Smooth muscle cell (in vitro differentiated cells): ENCODE data around the gene ZFAND2A. TPM values are rescaled to one million over a fixed set of nuclear protein-coding genes. Genes with fewer than 3 reads are reported as not detected.
"Not testable (repeated sequence)": the region's sequence is repeated elsewhere in the genome, so short reads cannot be mapped to it uniquely, and the experiment has no call there.

ENCODE experiments used
- DNase-seq: peaks from one replicate; lab custom pipeline; 2025; ENCODE audit not compliant: unreplicated experiment; lab: John Stamatoyannopoulos, UW
- H2AFZ ChIP-seq: fragments of 200-600 bp; sonication (generic); 2 replicates; pipeline ENCODE4 v1.6.0; 2016; ENCODE audit warnings: antibody characterized with exemption, low read depth, mild to moderate bottlenecking
- H3F3A ChIP-seq: fragments of 200-600 bp; sonication (generic); 2 replicates; pipeline ENCODE4 v1.6.0; 2017; ENCODE audit warnings: antibody characterized with exemption, low read depth
- H3K27ac ChIP-seq: fragments of 200-600 bp; sonication (generic); 2 replicates; pipeline ENCODE4 v1.5.1; 2016; ENCODE audit warnings: low read depth, mild to moderate bottlenecking
- H3K27me3 ChIP-seq: fragments of 200-600 bp; sonication (generic); 2 replicates; pipeline ENCODE4 v1.6.1; 2016; ENCODE audit warnings: low read depth, mild to moderate bottlenecking
- H3K36me3 ChIP-seq: fragments of 200-600 bp; sonication (generic); 2 replicates; pipeline ENCODE4 v1.5.1; 2016; ENCODE audit warnings: low read depth
- H3K4me1 ChIP-seq: fragments of 200-600 bp; sonication (generic); 2 replicates; pipeline ENCODE4 v1.5.1; 2016; ENCODE audit warnings: low read depth
- H3K4me2 ChIP-seq: fragments of 200-600 bp; sonication (generic); 2 replicates; pipeline ENCODE4 v1.6.0; 2016; ENCODE audit warnings: mild to moderate bottlenecking
- H3K4me3 ChIP-seq: fragments of 200-600 bp; sonication (generic); 2 replicates; pipeline ENCODE4 v1.5.1; 2016; ENCODE audit warnings: mild to moderate bottlenecking
- H3K79me2 ChIP-seq: fragments of 200-600 bp; sonication (generic); 2 replicates; pipeline ENCODE4 v1.6.0; 2016; ENCODE audit warnings: low read depth, mild to moderate bottlenecking
- H3K9ac ChIP-seq: fragments of 200-600 bp; sonication (generic); 2 replicates; pipeline ENCODE4 v1.6.0; 2016; ENCODE audit warnings: low read depth
- H3K9me3 ChIP-seq: fragments of 200-600 bp; sonication (generic); replicated peaks from 2 replicates; pipeline ENCODE4 v1.5.1; 2016; ENCODE audit warnings: low read depth
- H4K20me1 ChIP-seq: fragments of 200-600 bp; sonication (generic); 2 replicates; pipeline ENCODE4 v1.6.0; 2016; ENCODE audit warnings: low read depth
- CTCF ChIP-seq: fragments of 200-600 bp; sonication (generic); IDR thresholded peaks from 2 replicates; pipeline ENCODE4 v1.5.1; 2017; ENCODE audit warnings: borderline replicate concordance, mild to moderate bottlenecking, antibody characterized with exemption; ENCODE audit not compliant: insufficient read depth, poor library complexity, severe bottlenecking
- WGBS: methylation state at CpG from one replicate; pipeline ENCODE4 v1.1.7; 2016; ENCODE audit warnings: low lambda C conversion rate; 5-methylcytosine and 5-hydroxymethylcytosine counted together
- polyA plus RNA-seq: library from polyadenylated mRNA; unstranded; fragments of >200 nt; fragmentation: Nextera tagmentation; extraction: Ambion mirVana; gene quantifications from 2 replicates; pipeline ENCODE4 v1.2.1, GENCODE V29; 2016
- total RNA-seq: library from RNA; depleted of rRNA; stranded (reverse); fragments of >200 nt; gene quantifications from 2 replicates; pipeline ENCODE4 v1.2.3, GENCODE V29; 2014

Gene ZFAND2A
- total and polyA plus RNA-seq, 2 experiments from 2014 or later = 16.2 to 29.9 TPM

- DNase-seq = no peak
- H3K4me1 ChIP-seq = no peaks in the 10 kb centered on the region
- H3K9ac ChIP-seq = no peak overlapping the region
- no peaks in the 10 kb centered on the region for H3K79me2 ChIP-seq
- no peak for TF ChIP-seq CTCF
- no peaks in the 10 kb centered on the region for H3K36me3 ChIP-seq
- no peak overlapping the region for H3K4me2 ChIP-seq
- no peaks in the 10 kb centered on the region for H3K27me3 ChIP-seq
- H3F3A ChIP-seq = no peaks in the 10 kb centered on the region
- WGBS = 91% methylated on average over 23 of the region's 23 CpGs
- no peak overlapping the region for H2AFZ ChIP-seq
- H3K9me3 ChIP-seq = no peaks in the 10 kb centered on the region
- no peak overlapping the region for H3K27ac ChIP-seq
- no peak overlapping the region for H3K4me3 ChIP-seq
- H4K20me1 ChIP-seq = no peaks in the 10 kb centered on the region
Observed at GRCh38 chr7:1144269-1144771, 15.7 kb downstream of the ZFAND2A start.

- not testable (repeated sequence) for H3K9me3 ChIP-seq, DNase-seq, H3K9ac ChIP-seq, H2AFZ ChIP-seq, H4K20me1 ChIP-seq, H3K4me3 ChIP-seq, H3K4me2 ChIP-seq, H3K4me1 ChIP-seq, H3K36me3 ChIP-seq, H3K27me3 ChIP-seq, H3K79me2 ChIP-seq, H3F3A ChIP-seq, H3K27ac ChIP-seq
- WGBS = 97% methylated on average over 5 of the region's 5 CpGs
Observed at GRCh38 chr7:1143031-1143430, 17.0 kb downstream of the ZFAND2A start.

GRCh38 chr7:1142051-1142635 is 17.9 kb downstream of the ZFAND2A start:
- no peak for TF ChIP-seq CTCF
- H3K4me3 ChIP-seq = no peak overlapping the region
- no peak overlapping the region for H3K27ac ChIP-seq
- no peaks in the 10 kb centered on the region for H3K36me3 ChIP-seq
- 81% methylated on average over 14 of the region's 14 CpGs for WGBS
- no peaks in the 10 kb centered on the region for H3K9me3 ChIP-seq
- H2AFZ ChIP-seq = no peak overlapping the region
- H3K9ac ChIP-seq = no peak overlapping the region
- DNase-seq = no peak
- H3K4me1 ChIP-seq = peaks cover 4% of the 10 kb centered on the region
- H3K79me2 ChIP-seq = peaks cover 5% of the 10 kb centered on the region
- H3K27me3 ChIP-seq = no peaks in the 10 kb centered on the region
- no peak overlapping the region for H3K4me2 ChIP-seq
- H4K20me1 ChIP-seq = no peaks in the 10 kb centered on the region
- no peaks in the 10 kb centered on the region for H3F3A ChIP-seq

GRCh38 chr7:1141651-1142050 is 18.3 kb downstream of the ZFAND2A start:
- no peak for TF ChIP-seq CTCF
- H3K27me3 ChIP-seq = no peaks in the 10 kb centered on the region
- no peaks in the 10 kb centered on the region for H4K20me1 ChIP-seq
- no peak overlapping the region for H3K4me2 ChIP-seq
- H3K9ac ChIP-seq = no peak overlapping the region
- DNase-seq = no peak
- H3K36me3 ChIP-seq = no peaks in the 10 kb centered on the region
- H3F3A ChIP-seq = no peaks in the 10 kb centered on the region
- H2AFZ ChIP-seq = no peak overlapping the region
- H3K4me1 ChIP-seq = peaks cover 9% of the 10 kb centered on the region
- H3K9me3 ChIP-seq = no peaks in the 10 kb centered on the region
- 71% methylated on average over 6 of the region's 6 CpGs for WGBS
- H3K4me3 ChIP-seq = no peak overlapping the region
- peaks cover 10% of the 10 kb centered on the region for H3K79me2 ChIP-seq
- no peak overlapping the region for H3K27ac ChIP-seq
